SH-SY5Y (cell line): ENCODE measurements around the gene TAPBPL.

Source experiments
- GATA2 ChIP-seq: IDR thresholded peaks from 2 replicates; pipeline ENCODE4 v1.6.1; 2011; ENCODE audit warnings: mild to moderate bottlenecking, low read depth, low read length
- GATA3 ChIP-seq: IDR thresholded peaks from 2 replicates; pipeline ENCODE4 v1.6.1; 2011; ENCODE audit warnings: low read depth, mild to moderate bottlenecking, low read length, moderate library complexity

- TF ChIP-seq GATA3 (no peak), GATA2 (no peak)
Measured at GRCh38 chr12:6488240-6488639, 36.4 kb downstream of the TAPBPL start.
